LoVo (cell line): ENCODE data around the gene PGP.
"Not testable (repeated sequence)": the region's sequence is repeated elsewhere in the genome, so short reads cannot be mapped to it uniquely, and the experiment has no call there.

Experiments used
- DNase-seq: peaks from one replicate; pipeline ENCODE4 v3.0.0-alpha.2; 2016; ENCODE audit warnings: low spot score

The PGP gene

DNA sequence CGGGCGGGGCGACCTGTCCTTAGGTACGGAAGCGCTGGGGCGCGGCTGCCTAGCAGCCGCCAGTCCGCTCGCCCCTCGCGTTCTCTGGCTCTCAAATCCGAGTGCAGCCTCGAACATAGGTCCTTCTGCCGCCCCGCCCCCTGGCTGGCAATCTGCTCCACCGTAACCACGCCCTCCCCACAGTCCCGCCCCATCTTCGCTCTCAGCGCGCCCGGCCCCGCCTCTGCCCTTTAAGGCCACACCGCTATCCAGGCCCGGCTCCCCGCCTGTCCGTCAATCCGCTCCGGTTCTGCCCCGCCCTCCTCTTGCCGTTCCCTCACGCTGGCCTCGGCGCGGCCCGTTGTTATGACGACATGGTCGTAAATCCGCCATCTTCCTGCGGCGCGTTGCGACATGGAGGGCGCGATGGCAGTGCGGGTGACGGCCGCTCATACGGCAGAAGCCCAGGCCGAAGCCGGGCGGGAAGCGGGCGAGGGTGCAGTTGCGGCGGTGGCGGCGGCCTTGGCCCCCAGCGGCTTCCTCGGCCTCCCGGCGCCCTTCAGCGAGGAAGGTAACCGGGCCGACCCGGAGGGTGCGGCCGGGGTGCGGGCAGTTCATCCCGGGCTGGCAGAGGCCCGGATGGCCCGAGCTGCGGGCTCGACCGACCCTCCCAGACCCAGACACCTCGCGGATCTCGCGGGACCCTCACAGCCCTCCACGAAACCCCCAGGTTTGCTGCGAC lies 8.7 kb upstream of the PGP start, which contains the start of gene E4F1:
TSS of gene E4F1 (plus strand) at position 371 of the 721 bp plus-strand sequence. CDS start at position 394, 23 bp downstream.
- peak; percentile 100 for DNase-seq

GRCh38 chr16:2216330-2216729 lies 1.7 kb upstream of the PGP start:
- no peak for DNase-seq

DNA sequence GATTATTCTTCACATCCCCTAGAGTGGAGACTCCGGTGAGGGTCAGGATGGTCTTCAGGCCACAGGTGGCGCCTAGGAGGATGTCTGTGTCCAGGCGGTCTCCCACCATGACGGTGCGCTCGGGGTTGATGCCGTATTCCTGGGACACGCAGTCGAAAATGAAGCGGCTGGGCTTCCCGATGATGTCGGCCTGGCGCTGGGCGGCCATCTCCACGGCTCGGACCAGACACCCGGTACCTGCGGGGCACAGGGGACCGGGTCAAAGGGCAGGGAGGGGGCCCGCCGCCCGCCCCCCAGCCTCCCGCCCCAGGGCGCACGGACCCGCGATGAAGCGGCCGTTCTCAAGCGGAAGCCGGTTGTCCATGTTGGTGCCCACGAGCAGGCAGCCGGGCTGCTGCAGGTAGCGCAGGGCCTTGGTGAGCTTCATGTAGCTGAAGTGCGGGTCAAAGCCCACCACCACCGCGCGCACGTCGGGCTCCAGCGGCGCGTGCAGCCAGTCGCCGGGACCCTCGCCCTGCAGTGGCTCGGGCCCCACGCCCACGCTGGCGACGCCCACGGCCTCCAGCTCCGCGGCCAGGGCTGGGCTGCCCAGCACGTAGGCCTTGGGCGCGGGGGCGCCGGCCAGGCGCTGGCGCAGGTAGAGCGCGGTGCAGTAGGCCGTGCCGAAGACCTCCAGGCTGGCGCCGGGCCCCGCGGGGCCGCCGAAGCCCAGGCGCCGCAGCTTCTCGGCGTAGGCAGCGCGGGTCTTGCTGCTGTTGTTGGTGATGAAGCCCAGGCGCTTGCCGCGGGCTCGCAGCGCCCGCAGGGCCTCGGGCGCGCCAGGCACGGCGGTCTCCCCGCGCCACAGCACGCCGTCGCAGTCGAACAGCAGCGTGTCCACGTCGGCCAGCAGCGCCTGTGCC lies 572 bp downstream of the PGP start:
- DNase-seq: no peak

DNA sequence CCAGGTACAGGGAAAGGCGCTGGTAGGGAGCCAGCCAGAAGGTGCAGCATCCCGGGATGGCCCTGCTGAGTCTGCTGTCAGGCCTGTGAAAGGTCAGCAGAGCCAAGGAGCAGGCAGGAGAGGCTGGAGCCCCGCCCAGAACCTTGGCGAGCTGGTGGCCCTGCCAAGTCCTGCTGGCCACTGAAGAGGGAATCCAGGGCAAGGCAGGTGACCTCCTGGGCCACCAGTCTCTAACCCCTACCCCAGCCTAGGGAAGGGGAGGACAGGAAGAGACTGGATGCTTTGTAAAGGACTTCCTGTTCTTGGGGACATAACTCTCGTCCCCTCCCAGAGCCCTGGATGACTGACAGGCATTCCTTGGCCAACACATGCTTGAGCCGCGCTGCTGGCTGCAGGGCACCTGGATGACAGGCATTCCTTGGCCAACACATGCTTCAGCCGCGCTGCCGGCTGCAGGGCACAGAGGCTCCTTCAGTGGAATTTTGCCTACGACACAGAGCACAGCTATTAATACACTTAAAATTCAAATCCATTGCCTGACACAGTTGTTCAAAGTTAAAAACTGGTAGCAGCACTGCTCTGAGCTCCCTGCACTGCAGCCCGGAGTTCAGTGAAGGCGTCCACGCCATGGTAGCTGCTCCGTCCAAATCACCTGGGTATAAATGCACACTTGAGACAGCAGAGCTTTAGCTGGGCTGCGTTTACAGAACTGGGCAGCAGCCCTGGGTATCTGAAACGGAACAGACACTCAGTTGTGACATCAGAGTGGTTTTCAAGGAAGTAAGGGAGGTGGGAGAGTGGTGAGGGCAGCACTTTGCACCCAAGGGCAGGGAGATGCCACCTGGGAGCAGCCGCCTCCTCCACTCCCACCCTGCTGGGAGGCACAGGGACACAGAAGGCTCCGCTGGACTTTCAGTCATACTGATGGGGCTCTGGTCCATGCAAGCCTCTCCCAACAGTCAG lies 2.0 kb downstream of the PGP start:
- DNase-seq: no peak

- DNase-seq: no peak
Measured at GRCh38 chr16:2211923-2212347, 2.7 kb downstream of the PGP start.

DNA sequence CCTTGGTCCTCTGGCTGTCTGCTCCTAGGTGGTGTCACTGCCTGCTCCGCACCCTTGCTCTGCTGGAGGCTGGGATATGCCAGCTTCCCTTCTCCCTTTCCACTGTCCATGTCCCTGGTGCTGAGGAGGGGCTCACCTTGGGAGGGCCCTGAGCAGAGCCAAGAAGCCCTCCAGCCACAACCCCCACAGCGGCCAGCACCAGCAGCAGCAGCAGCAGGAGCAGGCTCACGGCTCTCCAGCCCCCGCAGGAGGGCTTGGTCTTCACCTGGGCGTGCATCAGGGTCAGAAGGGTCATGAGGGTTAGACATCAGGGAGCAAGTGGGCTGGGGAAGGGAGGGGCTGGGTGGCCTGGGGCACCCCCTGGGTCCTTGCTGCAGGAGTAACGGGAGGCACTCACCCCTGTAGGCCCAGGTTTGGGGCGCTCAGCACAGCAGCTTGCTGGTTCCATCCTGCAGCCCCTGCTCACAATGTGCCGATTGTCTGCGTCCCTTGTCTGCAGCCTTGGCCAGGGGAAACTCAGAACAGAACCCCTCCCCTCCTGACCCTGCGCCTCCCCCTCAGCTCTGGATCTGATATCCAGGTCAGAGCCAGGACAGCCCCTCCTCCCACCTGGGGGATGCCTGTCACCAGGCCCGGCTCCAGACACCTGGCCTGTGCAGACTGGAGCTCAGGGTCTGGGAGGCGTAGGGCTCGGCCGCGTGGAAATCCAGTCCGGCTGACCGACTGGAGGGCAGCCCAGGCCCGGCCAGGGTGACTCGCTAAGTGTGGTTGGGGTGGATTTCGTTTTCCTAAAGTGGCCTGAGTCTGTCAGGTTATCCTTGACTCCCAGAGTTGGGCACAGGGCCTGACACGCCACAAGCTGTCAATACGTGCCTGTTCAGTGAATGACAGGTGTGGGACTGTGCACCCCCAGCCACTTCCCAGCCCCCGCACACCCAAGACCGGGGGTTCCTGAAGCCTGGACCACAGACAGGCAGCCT lies 4.0 kb downstream of the PGP start, which contains the start of gene BRICD5:
TSS of gene BRICD5 (minus strand) at position 478 of the 980 bp plus-strand sequence. CDS start at position 448, 30 bp downstream.
- no peak for DNase-seq

GRCh38 chr16:2210009-2210332 lies 4.7 kb downstream of the PGP start:
- no peak for DNase-seq

DNA sequence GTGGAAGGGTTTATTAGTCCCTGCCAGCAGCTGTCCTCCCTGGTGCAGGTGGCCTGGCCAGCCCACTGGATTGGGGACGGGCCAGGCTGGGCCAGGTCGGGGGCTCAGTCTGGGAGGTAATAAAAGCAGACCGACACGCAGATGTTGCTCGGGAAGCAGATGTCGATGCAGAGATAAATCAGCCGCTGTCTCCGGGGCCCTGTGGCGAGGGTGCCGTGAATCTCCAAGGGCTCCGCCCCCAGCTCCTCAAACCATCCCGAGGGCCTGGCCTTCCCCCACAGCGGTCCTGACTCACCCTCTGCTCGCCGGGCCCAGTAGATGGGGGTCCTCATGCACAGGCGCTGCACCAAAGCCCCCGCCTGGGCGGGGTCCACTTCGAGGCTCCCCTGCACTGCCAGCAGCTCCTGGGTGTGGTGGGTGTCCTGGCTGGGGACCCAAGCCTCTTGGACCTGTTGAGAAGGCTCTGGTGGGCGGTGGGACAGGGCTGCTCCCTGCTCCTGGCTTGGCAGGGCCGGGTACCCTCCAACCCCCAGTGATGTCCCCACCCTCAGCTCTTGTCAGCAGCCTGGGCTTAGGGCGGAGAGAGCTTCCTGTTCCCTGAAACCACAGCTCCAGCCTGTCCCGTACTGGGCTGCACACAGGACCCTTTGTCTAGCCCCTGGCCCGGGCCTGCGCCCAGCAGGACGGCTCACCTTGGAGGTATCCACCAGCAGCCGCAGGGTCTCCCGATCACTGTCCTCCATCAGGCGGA lies 5.2 kb downstream of the PGP start:
- no peak for DNase-seq

- DNase-seq: no peak
Measured at GRCh38 chr16:2208772-2209171, 5.9 kb downstream of the PGP start.

DNA sequence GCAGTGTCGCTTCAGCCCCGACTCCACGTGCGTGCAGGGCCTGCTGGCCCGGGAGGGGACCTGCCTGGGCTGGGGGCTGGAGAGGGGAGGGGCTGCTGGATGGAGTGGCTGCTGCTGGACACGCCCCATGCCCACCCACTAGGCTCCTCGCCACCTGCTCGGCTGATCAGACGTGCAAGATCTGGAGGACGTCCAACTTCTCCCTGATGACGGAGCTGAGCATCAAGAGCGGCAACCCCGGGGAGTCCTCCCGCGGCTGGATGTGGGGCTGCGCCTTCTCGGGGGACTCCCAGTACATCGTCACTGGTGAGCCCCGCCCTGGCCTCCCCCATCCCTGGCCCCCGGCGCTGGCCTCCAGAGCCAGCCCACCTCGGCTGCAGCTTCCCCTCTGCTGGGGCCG lies 6.3 kb downstream of the PGP start:
- no peak for DNase-seq

- DNase-seq: no peak
Measured at GRCh38 chr16:2207872-2208271, 6.8 kb downstream of the PGP start.

- no peak for DNase-seq
Measured at GRCh38 chr16:2206780-2207433, 7.7 kb downstream of the PGP start.

DNA sequence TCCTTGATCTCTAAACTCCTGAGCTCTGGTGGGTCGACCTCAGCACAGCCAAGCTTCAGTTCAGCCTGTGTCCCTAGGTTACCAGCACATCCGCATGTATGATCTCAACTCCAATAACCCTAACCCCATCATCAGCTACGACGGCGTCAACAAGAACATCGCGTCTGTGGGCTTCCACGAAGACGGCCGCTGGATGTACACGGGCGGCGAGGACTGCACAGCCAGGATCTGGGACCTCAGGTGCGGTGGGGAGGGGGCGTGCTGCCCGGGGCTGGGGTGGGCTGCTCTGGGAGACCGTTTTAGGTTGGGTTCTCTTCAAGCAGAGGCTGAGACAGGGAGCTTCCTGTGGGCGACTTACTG lies 8.2 kb downstream of the PGP start:
- DNase-seq: no peak

GRCh38 chr16:2205967-2206313 lies 8.7 kb downstream of the PGP start:
- no peak for DNase-seq

GRCh38 chr16:2205104-2205966 lies 9.3 kb downstream of the PGP start, which contains the start of gene MLST8:
Gene MLST8 (plus strand): TSS chr16:2205454. CDS start chr16:2206086, 632 bp downstream.
- peak; percentile 86 for DNase-seq

GRCh38 chr16:2204416-2205103 lies 10.1 kb downstream of the PGP start:
- no peak for DNase-seq

DNA sequence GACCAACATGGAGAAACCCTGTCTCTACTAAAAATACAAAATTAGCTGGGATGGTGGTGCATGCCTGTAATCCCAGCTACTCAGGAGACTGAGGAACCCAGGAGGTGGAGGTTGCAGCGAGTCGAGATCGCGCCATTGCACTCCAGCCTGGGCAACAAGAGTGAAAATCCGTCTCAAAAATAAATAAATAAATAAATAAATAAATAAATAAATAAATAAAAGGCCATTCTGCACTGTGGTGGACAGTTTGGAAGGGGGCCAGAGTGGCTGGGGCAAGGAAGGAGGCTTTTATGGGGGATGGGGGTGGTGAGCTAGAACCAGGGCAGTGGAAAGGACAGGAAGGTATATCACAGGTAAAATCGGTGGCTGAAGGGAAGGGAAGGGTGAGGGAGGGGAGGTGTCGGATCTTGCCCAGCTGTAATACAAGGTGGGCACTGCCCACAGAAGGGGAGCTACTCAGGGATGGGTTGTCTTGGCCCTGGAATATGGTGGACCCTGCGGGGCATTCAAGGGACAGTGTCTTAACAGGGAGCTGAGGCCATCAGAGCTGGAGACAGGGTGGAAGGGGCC lies 11.4 kb downstream of the PGP start:
- not testable (repeated sequence) for DNase-seq

DNA sequence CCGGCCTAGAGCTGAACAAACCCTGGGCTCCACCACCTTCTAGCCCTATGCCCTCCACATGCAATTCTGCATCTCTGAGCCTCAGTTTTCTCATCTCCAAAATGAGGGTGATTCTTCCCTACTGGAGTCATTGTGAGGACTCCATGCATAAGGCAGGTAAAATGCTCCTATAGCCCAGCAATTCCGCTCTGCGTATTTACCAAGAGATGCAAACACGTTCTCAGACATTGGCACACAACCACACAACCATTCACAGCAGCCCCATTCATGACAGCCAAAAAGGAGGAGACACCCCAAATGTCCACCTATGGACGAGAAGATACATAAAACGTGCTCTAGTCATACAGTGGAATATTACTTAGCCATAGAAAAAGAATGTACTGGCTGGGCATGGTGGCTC lies 14.3 kb downstream of the PGP start:
- DNase-seq: no peak
